HG03457 (cell line): ENCODE data around the gene C1QTNF12.
A peak's percentile ranks its signal among the peaks of the same experiment; 100 is the strongest.

Source experiments
- ATAC-seq: cut with Tn5 transposase; IDR thresholded peaks from one replicate; pipeline ENCODE4 v1.9.1; 2021; ENCODE audit warnings: moderate number of reproducible peaks; ENCODE audit not compliant: unreplicated experiment

The C1QTNF12 gene

DNA sequence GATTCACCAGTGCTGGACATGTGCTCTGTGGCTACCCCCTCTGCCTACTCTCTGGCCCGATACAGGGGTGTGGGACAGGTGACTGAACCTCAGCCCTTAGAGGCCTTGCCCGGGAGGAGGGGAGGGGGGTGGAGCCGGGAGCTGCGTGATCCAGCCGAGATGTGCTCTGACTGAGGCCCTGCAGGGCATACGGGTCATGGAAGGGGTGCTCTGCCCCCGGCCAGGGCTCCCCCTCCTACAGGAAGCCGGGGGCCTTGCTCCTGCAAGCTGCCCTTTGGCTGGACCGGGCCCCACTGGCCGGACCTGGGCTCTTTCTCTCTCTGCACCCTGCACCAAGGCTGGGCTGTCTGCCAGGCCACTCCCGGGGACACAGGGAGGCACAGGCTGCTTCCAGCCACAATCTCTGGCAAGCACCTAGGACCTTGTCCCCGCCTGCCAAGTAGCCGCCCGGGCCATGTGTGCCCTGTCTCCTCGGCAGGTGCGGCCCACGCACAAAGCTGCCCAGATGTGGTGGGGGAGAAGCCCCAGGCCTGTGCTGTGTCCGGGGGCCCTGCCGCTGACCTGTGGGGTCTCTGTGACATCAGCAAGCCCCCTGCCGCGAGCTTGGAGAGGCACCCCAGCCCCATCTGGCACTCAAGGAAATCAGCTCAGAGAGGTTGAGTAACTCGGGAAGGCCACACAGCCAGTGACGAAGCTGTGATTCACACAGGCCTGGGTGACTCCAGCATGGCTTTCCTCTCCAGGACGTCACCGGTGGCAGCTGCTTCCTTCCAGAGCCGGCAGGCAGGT lies 35.2 kb upstream of the C1QTNF12 start:
- no peak for ATAC-seq

DNA sequence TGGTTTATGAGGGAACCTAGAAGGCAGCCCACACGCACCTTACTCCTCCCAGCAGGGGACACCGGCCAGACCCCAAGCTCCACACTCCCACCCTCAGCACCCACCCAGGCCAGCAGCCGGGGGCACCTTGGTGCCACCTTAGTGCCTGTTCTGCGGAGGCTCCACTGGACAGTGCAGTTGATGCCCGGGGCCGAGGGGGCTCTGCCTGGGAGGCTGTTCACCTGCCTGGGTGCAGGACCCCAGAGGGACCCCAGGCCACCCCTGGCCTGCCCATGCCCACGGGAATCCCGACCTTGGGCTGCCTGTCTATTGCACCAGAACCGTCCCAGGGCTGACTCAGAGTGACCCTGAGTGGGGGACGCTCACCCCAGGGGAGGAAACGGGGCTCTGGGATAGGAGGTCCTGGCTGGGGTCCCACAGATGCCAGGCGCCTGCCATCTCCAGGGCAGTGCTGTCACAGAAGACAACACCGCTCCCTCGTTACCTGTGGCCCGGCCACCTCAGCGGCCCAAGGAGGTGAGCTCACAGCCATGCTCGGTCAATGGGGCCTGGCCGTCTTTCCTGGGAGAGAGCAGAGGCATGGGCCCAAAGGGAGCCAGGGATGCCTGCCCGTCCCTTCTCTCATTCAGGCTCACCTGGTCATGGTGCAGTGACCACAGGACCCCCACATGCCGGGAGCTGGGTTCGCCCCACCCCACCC lies 34.4 kb upstream of the C1QTNF12 start:
- no peak for ATAC-seq

DNA sequence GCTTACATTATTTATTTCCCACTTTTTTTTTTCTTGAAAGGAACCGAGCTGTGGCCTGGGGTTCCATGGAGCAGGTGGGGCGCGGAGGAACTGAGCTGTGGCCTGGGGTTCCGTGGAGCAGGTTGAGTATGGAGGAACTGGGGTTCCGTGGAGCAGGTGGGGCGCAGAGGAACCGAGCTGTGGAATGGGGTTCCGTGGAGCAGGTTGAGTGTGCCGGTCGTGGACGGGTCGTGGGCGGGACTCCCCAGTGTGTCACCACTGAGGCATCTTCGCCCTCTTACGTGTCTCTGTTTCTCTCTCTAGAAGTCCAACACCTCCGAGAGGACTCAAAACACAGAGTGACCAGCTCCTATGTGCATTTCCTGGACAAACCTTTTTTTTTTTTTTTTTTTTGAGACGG lies 32.5 kb upstream of the C1QTNF12 start:
- ATAC-seq = no peak

DNA sequence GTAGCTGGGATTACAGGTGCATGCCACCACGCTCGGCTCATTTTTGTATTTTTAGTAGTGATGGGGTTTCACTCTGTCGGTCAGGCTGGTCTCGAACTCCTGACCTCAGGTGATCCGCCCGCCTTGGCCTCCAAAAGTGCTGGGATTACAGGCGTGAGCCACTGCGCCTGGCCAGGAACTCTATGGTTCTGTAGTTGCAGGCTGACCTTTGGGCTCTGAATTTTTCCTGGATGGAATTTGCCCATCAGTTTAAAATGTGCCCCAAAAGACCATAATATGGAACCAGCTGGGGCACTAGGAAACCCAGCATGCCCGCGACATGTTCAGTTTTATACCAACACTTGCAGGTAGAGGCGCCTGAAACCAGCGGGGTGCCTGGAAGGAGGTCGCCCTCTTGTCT lies 32.1 kb upstream of the C1QTNF12 start:
- ATAC-seq = no peak

DNA sequence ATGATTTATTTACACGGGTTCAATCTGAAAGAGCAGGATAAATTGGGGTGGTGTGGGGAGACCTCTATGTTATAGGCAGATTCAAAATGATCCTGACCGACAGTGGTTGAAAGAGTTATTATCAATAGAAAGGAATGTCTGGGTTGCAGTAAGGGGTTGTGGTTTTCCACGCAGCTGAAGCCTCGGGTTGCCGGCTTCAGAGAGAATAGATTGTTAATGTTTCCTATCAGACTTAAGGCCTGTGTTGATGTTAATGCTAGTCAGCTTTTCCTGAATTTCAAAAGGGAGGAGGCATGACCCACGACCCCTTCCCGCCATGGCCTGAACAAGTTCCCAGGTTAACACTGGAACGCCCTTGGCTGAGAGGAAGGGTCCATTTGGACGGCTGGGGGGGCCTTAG lies 29.3 kb upstream of the C1QTNF12 start:
- no peak for ATAC-seq

DNA sequence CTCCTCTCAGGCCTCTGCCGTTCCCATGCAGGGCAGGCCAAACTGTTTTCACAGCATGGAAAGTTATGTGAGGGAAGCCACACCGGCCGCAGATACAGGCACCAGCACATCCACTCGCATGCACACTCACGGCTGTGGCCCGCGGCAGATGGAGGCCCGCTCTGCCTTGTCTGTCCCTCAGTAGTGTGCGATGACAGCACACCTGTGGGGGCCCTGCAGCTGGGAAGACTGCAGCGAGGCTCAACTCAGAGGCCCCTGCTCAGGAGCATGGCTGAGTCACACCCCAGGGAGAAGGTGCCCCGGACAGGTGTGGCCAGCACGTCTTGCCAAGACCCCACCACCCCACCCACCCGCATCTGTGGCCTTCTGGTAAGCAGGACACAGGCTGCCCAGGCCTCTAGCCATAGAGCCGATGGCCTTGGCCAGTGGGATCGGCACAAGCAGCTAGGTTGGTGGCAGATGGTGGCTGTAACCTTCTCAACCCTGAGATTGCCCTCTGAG lies 28.5 kb upstream of the C1QTNF12 start:
- no peak for ATAC-seq

DNA sequence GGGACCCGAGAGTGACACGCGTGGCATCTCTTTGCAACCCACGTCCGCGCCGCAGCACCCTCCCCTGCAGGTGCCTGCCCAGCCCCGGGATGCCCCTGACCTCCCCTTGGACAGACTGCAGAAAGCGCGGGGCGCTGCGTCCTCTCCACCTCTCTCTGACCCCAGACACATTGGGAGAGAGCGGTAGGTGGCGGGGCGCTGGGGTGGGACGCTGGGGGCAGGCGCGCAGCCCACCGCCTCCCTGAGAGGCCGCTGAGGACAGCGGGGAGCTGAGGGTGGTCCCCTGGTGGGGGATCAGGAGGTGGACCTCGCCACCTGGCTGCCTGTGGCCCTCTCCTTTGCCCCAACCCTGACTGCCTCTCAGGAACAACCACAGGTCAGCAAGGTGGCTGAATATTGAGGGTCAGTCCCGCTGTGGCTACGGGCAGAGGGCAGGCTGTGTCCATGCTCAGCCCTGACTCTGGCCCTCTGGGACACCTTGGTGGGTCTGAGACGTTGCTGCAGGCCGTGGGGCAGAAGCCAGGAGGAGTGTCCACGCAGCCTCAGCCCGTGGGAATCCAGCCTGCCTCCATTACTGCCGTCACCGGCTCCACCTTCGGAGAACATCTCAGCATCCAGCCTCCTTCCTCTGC lies 27.9 kb upstream of the C1QTNF12 start:
- ATAC-seq = no peak

DNA sequence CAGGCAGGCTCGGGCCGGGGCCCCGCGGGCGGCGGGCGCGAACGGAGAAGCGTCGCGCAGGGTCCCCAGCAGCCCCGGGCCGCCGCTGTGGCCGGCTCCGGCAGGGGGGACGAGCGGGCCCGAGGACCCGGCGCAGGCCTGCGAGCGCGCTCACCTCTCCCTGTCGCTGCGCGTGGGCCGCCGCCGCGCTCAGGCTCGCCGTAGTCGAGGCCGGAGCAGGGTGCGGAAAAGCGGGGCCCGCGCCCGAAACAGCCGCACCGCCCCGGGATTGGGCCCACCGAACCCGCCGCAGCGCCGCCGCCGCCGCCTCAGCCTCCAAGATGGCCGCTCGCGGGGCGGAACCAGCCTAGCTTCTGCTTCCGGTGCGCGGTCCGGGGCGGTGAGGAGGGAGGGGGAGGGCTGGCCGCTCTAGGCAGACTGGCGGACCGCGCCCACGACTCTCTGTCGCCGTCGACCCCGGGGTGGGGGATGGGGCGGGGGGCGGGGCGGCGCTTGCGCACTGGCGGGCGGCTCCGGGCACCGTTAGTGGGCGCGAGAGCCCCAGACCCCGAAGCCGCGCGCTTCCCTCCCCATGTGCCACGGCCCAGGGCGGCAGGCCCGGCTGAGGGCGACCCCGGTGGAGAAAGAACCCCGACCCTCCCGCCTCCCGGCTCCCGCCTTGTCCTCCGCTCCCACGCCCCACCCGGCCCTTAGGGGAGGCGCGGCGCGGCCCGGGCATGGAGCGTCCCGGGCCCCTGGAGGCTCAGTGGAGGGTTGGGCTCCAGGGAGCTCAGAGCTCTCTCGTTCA lies 27.2 kb upstream of the C1QTNF12 start, which contains the start of gene UBE2J2:
Gene UBE2J2 (minus strand): TSS at position 343 of the 787 bp plus-strand sequence. CDS start 5,862 bp downstream, outside the sequence.
- ATAC-seq = peak; percentile 69

DNA sequence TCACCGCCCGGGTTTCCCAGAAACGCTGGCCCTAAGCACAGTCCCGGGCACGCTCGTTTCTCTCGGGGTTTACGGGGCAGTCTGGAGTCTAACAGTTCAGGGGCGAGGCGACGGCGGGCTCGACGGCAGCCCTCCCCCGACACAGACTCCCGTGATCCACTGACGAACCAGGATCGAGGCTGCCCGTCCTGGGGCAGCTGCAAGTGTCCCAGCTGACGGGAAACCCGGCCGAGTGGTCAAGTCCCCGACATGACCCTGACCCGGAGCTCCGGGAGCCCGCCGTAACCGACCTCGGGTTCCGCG lies 26.6 kb upstream of the C1QTNF12 start:
- ATAC-seq = no peak

DNA sequence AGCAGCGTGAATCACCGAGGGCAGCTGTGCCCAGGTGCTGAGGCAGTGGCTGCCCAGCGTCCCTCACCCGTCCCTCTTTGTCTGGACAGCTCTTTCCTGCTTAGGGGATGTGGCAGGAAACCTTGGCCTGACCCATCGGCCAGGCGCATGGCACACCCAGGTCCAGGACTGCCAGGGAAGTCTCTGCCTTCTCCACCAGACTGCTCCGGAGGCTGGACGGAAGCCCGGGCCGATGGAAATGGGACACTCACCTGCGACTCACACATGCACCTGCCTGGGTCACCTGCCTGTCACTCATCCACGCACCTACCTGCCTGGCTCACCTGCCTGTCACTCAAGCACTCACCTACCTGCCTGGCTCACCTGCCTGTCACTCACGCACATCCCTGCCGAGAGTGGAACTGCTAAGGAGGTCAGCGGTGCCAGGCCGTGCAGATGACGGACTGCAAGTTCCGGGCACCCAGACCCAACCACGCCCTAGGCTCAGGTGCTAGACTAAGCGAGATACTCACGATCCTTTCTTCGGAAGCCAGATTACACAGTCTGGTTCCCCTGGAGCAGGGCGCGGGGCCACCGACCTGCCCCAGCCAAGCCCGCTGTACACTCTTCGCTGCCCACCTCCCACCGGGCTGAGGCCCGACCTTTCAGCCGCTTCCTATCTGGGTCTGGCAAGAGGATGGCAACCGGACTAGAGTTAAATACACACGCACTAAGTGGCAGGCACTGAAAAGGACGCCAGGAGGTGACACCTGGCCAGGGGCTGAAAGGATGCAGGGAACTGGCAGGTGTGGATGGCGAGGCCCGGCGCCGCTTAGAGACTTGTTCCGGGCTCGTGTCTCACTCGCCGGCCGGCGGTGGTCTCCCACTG lies 26.1 kb upstream of the C1QTNF12 start:
- no peak for ATAC-seq

DNA sequence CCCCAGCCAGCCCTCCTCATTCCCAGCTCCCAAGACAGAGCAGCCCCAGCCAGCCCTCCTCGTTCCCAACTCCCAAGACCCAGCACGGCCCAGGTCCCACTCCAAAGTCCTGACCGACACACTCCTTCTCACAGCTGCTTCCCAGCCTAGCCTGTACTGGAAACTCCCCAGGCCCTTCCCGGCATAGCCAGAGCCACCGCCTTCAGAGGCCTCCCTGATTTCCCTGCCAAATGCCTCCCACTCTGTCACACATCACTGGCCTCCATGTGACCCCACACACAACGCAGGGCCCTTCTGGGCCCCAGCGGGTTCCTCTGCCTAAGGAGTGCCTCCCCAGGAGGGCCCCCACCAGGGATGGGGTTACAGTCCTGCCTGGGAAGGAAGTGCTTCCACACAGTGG lies 24.3 kb upstream of the C1QTNF12 start:
- no peak for ATAC-seq

DNA sequence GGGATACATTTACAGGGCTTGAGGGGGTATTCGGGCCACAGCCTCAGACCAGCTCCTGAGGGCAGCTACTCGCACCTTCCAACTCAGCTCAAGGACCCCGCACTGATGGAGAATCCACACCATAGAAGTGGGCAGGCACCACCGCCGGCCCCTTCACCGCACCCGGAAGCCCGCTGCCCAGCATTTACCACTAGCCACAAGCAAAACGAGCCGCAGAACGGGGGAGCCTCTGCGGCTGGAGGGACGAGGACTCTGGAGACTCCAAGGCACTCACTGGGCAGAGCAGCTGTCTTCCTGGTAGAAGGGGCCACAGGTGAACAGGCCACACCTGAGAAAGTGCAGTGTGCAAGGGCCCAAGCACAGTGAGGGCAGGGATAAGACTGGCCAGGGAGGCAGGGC lies 21.8 kb upstream of the C1QTNF12 start:
- ATAC-seq = no peak

DNA sequence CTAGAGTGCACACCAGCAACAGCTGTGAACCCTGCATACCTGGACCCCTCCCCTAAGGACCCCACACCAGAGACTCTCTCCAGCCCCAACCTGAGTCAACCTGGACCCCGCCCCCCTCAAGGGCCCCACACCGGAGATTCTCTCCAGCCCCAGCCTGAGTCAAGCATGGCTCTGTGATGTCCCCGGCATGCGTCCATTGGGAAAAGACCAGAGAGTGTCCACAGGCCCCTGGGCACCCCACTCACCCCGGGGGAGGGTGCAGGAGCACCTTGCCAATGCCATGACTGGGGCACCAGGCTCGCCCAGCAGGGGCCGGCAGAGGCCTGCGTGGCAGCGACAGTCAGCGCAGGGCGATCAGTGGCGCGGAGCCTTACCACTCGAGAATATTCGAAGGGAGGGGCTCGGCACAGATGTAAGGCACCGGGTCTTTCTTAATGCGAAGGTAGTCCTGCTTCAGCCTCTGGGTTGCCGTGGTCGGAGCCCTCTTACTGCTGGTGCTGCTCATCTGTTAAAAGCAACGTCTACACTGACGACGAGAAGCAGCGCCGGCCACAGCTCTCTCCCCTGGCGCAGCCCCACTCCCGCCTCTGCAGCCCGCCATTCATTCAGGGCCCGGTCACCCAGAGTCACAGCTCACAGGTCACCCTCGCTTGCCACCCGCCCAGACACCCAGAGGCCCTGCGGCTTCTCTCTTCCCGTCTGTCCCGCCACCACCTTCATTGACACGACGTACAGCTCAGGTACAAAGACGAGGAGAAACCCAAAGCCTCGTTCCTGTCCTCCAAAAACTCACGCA lies 21.2 kb upstream of the C1QTNF12 start:
- no peak for ATAC-seq

DNA sequence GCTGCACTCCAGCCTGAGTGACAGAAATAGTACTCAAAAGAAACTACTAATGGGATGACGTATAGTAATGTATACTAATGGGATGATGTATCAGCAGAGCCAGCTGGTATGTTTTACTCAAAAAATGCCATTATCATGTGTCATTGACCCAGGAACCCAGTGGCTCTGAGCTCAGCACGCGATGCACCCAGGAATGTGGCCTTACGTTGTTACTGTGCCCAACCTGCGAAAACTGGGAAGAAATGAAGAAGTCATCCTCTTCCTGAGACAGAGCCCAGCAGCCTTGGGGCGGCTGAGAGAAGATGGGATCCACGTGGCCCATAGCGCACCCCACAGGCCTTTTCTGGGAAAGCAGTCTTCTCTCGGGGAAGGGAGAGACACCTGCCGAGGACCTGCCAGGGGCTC lies 18.3 kb upstream of the C1QTNF12 start:
- ATAC-seq = no peak

DNA sequence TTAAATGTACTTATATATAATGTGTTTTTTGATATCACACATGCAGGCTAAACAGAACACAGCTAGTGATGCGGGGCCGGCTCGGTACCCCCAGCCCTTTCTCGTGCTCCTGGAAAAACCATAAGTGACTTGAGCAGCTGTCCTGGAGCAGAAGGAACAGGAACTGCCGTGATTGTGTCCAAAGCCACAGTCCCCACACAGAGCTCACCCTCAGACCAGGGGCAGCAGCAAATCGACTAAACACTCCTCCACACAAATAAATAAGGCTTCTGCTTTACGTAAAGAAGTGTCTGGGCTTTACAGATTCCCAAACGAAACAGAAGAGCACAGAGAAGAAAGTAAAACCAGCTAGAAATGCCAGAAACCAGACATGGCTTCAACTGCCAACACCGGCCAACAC lies 17.5 kb upstream of the C1QTNF12 start:
- ATAC-seq = no peak

DNA sequence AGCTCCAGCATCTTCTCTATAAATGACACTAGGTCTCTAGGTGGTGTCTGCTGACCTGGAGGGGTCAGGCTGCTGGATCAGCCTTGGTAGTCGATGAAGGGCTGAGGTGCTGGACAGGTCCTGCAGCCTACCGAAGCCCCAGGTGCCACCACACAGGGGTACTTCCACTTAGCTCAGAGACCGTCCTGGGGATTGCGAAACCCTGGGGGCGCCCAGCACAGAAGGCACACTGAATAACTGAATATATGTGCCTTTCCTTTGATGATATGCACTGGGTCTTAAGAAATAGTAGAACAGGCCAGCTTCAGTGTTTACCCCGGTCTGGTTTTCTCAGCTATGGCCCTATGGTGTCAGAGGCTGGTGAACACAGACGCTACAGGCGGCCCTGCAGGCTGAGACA lies 16.2 kb upstream of the C1QTNF12 start:
- no peak for ATAC-seq

DNA sequence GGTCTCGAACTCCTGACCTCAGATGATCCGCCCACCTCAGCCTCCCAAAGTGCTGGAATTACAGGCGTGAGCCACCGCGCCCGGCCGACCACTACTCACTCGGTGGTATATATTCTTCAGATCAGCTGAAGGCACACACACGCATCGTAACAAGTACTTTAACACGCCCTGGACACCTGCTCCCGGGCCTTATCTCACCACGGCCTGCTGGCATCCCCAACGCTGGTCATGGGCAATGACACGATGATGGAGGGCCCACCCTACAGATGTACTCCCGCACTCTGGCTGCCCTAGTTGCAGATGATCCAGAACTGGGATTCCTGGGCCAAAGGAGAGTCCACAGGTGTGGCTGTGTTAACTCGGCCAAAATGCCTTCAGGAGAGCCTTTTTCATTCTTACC lies 15.5 kb upstream of the C1QTNF12 start:
- ATAC-seq = no peak

DNA sequence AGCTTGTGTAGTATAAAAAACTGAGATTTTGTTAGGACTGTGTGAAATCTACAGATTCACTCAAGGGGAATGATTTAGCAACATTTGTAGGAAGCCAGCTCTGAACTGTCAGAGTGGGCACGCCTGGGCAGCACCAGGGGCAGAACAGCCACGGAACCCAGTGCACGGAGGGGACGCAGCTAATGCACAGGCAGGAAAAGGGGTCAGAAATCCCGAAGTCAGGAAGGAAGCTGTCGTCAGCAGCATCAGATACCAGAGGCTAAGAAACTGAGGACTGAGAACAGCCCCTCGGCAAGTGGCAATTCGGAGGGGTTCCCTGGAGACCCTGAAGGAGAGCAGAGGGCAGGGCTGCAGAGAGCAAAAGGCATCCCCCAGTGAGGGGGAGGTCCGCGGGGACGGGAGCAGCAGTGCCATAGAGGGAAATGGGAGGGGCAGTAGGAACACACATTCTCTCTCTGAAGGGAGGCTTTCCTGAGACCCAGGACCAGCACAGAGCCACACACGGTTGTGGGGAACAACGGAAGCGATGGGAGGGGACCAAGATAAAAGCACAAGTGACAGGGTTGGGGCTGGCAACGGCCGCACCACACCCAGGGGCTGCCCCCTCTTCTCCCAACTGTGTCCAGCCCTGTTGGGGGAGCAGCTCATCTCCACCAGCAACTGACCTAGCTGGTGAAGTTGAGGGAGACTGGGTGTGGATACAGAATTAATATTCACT lies 14.5 kb upstream of the C1QTNF12 start:
- ATAC-seq = no peak
